Measurements from ENCODE around the gene NOL6.
"Not testable (repeated sequence)": the region's sequence is repeated elsewhere in the genome, so short reads cannot be mapped to it uniquely, and the experiment has no call there.

NOL6 gene

GRCh38 chr9:33473643-33474352, at the start of gene NOL6:
Gene NOL6, minus strand, starts transcription at chr9:33473924. Its CDS starts 82 bp downstream, at chr9:33473842.
- no peak for TF ChIP-seq CTCF (IDR thresholded peaks at IDR 0.05; ENCODE audit: borderline replicate concordance, insufficient read depth, low read depth, low read length)
- H3K4me3 ChIP-seq (ENCODE audit: low read depth, low read length): peak within 1 kb of the TSS; percentile 73

- H3K4me3 ChIP-seq (ENCODE audit: low read depth, low read length): not testable (repeated sequence)
These were observed 48.1 kb upstream of the NOL6 start for GRCh38 chr9:33521861-33522260.

GRCh38 chr9:33517934-33518577, 44.3 kb upstream of the NOL6 start:
- H3K4me3 ChIP-seq (ENCODE audit: low read depth, low read length): not testable (repeated sequence)

- peak; percentile 34; the same call in 1 of the 2 replicates for TF ChIP-seq CTCF (IDR thresholded peaks at IDR 0.05; ENCODE audit: borderline replicate concordance, insufficient read depth, low read depth, low read length)
- no peak overlapping the region for H3K4me3 ChIP-seq (ENCODE audit: low read depth, low read length)
These were observed 43.6 kb upstream of the NOL6 start for GRCh38 chr9:33517373-33517772.

- H3K4me3 ChIP-seq (ENCODE audit: low read depth, low read length): not testable (repeated sequence)
These were observed 42.7 kb upstream of the NOL6 start for GRCh38 chr9:33516397-33516796.

- H3K4me3 ChIP-seq (ENCODE audit: low read depth, low read length): not testable (repeated sequence)
These were observed 41.7 kb upstream of the NOL6 start for GRCh38 chr9:33515342-33515995.

- H3K4me3 ChIP-seq (ENCODE audit: low read depth, low read length): not testable (repeated sequence)
These were observed 38.8 kb upstream of the NOL6 start for GRCh38 chr9:33512535-33512934.

GRCh38 chr9:33511184-33511517, 37.4 kb upstream of the NOL6 start:
- peak overlapping the region; percentile 64 for H3K4me3 ChIP-seq (ENCODE audit: low read depth, low read length)

- TF ChIP-seq CTCF (IDR thresholded peaks at IDR 0.05; ENCODE audit: borderline replicate concordance, insufficient read depth, low read depth, low read length): no peak
These were observed 36.8 kb upstream of the NOL6 start for GRCh38 chr9:33510262-33511183.

GRCh38 chr9:33506626-33507370, 33.1 kb upstream of the NOL6 start:
- no peak for TF ChIP-seq CTCF (IDR thresholded peaks at IDR 0.05; ENCODE audit: borderline replicate concordance, insufficient read depth, low read depth, low read length)
- no peak overlapping the region for H3K4me3 ChIP-seq (ENCODE audit: low read depth, low read length)

More at GRCh38 chr9:33510262-33511183, 36.8 kb upstream of the NOL6 start:
- peak overlapping the region; percentile 64 for H3K4me3 ChIP-seq (ENCODE audit: low read depth, low read length)

Data from GM12875 (cell line).